GM19351 (cell line): Measurements from ENCODE around the gene RAP1B.

ENCODE experiments used
- ATAC-seq: cut with Tn5 transposase; IDR thresholded peaks from one replicate; pipeline ENCODE4 v1.9.1; 2021; ENCODE audit warnings: mild to moderate bottlenecking, moderate library complexity; ENCODE audit not compliant: unreplicated experiment

The RAP1B gene

DNA sequence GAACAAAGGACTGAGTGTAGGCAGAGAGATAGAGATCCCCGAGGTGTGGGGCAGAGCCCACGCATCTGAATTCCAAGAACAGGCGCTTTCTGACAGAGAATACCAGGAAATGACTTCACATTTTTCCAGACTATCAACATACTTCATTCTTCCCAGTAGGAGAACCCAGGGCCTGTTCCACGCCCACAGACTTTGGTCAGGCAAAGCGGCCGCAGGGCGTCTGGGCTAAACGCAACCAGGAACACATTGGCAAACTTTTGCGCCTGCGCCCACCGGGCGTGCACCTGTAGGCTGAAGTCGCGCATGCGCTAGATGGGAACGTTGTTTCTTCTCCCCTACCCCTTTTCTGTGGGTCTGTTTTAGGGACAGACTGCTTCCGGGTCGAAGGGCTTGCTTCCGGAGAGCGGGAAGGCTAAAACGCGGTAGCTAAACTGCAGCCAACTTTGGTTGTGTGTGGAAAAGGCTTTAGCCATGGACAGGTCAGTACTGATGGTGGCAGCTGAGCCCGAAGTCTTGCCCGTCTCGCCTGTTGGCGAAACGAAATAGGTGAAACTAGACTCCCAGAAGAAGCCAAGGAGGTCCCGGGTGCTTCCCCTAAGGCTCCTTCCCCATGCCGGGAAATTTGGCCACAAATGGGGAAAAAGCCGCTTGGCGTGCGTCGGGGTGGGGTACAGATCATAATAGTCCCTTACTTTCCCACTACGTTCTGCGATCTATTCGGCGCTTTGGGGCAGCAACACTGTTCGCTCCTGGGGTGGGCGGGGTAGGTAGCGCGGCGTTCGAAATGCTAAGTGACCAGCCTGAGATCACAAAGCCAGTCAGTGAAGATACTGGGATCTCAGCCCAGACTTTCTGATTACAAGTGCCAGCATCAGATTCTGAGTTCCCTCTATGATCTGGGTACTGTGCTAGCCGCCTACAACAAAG is 76.2 kb downstream of the RAP1B start, which contains the start of gene NUP107:
Gene NUP107 (plus strand): TSS at position 384 of the 927 bp plus-strand sequence. CDS start 88 bp downstream, at position 472.
- peak; percentile 96 for ATAC-seq

GRCh38 chr12:68695454-68695853 is 84.8 kb downstream of the RAP1B start:
- ATAC-seq = no peak

DNA sequence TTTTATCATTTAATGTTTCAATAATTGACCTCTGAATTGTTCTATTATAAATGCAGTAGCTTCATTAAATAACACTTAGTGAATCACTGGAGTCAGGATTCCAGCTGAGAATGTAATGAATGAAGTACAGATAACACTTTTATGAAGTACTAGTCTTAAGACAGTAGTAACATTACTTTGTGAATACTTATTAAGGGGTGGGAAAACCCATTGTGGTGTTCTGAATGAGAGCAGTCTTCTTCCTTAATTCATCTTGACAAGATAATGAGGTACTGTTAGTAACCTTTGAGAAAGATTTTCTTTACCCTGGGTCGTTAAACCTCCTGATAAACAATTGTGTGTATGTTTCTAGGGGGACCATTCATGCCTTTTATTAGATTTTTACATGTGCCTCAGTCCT is 88.8 kb downstream of the RAP1B start:
- ATAC-seq = no peak
